ENCODE data around the gene ARRDC4.

- TF ChIP-seq NFIC (IDR thresholded peaks at IDR 0.05; ENCODE audit: borderline replicate concordance): no peak
- no peak for TF ChIP-seq POLR2AphosphoS5 (IDR thresholded peaks at IDR 0.05; ENCODE audit: low read depth, low read length)
- TF ChIP-seq REST (IDR thresholded peaks at IDR 0.05; ENCODE audit: low read depth, low read length): no peak
- no peak for TF ChIP-seq CTCF (IDR thresholded peaks at IDR 0.05)
- TF ChIP-seq USF1 (IDR thresholded peaks at IDR 0.05; ENCODE audit: borderline replicate concordance, low read depth): no peak
Measured at GRCh38 chr15:97966246-97966645, 5.7 kb downstream of the ARRDC4 start.
